NAMALWA (cell line): ENCODE measurements around the gene FBXO9.
A peak's percentile ranks its signal among the peaks of the same experiment; 100 is the strongest.
"Not testable (repeated sequence)": the region's sequence is repeated elsewhere in the genome, so short reads cannot be mapped to it uniquely, and the experiment has no call there.

Experiments
- DNase-seq: peaks from one replicate; pipeline ENCODE4 v3.0.0-alpha.2; 2015; ENCODE audit warnings: low spot score

The FBXO9 gene

DNA sequence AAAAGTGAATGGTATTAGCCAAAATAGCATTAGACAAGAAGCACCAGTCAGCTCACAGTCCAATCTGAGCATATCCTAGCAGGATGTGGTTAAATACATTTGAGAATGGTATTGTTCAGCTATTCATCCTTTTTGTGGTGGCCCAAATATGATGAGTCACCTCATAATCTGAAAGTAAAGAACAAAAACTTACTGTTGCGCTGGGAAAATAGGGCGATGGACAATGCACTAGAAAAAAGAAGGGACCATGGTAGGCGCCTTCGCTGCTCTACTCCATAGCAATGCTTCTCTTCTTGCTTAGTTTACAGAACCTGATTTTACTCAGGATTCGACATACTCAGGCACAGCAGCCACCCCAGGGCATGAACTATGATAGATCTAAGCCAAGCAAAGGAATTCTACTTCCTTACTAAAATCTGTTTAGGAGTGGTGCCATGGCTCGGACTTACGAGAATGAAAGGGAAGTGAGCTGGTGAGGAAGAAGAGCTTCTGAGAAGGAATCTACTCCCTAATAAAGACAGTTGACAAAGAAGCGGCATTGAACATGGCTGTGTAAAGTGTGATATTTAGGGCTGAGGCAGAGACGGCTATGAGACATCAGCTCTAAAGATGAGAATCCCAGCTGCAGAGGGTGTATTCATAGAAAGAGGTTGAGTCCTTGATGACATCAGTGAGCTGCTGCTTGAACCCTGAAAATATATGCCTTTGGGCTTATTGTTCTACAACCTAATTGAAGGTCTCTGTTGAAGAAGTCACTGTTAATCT is 16.6 kb upstream of the FBXO9 start:
- no peak for DNase-seq

DNA sequence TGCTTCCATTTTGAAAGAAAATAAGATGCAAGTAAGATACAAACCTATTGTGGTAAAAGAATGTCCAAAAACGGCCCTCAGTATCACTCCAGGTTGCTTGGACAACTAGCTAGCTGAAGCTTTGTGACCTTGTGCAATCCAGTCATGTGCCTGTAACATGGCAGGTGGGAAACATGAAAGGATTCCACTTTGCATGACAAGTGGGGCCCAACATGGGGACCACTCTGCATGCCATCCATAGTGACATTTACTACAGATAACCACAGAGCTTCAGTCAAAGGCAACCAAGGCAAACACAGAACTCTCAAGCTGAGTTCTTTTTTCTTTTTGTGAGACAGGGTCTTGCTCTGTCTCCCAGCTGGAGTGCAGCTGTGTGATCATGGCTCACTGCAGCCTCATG is 15.8 kb upstream of the FBXO9 start:
- no peak for DNase-seq

- not testable (repeated sequence) for DNase-seq
These were observed 13.1 kb upstream of the FBXO9 start for GRCh38 chr6:53052152-53052551.

DNA sequence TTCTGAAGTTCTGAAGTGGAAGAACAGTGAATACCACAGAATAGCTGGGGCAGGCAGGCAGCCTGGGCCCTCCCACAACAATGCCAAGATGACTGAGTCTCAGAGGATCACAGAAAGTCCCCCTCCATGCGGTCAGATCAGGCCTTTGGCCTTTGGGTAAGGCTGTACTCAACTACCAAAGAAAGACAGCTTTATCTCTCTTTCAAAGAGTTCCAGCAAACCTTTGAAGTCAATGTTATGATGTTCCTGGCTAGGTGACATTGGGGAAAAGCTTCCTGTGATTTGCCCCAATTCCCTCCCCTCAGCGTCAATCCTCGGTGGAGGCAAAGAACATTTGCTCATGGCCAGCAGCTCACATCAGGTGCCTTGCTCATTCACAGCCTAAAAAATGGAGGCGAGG is 10.7 kb upstream of the FBXO9 start:
- no peak for DNase-seq

DNA sequence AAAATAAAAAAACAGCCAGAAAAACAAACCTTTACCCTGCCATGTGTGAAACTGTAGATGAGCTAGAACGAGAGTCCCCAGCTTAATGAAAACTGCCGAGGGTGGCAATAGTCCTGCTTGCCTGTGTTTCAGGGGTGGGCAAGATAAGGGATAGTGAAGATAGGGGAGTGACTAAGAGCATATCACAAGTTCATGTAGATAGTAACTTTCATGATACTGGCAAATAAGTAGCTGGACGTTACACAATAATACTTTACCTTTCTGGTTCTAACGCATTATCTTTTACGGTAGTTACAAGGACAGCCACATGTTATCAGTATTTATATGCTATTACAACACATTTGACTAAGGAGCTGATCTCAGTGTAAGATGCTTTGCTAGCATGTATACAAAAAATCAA is 9.3 kb upstream of the FBXO9 start:
- DNase-seq: no peak

- DNase-seq: no peak
These were observed 8.9 kb upstream of the FBXO9 start for GRCh38 chr6:53056273-53056672.

DNA sequence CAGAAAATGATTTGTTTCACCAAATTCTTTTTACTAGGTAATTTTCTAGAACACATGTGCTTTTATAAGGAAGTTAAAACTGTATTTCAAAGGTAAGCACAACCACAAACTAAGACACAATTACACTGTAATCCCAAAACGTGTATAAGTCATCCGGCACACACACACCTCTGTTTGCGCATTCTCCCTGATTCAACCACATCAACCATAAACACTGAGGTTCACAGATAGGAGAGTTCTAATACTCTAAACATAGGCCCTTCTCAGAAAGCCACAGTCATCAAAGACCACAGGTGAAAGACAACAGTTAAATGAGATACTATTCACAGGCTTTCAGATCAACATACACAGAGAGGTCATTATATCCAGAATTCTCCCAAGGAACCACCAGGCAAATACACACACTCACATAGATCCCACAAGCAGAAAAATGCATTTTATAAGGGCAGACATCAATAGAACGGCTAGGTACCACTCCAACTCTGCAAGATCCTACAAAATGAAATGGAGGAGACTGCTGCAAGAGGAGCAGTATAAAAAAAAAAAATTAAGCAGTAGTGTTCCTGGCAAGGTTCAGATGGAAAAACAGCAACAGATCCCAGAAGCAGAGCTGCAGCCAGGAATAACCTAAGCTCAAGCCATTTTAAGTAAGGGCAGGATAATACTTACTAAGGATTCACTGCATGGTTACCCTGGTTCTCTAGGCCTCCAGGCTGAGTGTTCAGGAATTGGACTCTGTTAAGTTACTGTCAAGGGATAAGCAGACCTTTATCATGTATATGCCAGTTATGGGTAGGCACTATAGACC is 6.6 kb upstream of the FBXO9 start:
- DNase-seq: no peak

DNA sequence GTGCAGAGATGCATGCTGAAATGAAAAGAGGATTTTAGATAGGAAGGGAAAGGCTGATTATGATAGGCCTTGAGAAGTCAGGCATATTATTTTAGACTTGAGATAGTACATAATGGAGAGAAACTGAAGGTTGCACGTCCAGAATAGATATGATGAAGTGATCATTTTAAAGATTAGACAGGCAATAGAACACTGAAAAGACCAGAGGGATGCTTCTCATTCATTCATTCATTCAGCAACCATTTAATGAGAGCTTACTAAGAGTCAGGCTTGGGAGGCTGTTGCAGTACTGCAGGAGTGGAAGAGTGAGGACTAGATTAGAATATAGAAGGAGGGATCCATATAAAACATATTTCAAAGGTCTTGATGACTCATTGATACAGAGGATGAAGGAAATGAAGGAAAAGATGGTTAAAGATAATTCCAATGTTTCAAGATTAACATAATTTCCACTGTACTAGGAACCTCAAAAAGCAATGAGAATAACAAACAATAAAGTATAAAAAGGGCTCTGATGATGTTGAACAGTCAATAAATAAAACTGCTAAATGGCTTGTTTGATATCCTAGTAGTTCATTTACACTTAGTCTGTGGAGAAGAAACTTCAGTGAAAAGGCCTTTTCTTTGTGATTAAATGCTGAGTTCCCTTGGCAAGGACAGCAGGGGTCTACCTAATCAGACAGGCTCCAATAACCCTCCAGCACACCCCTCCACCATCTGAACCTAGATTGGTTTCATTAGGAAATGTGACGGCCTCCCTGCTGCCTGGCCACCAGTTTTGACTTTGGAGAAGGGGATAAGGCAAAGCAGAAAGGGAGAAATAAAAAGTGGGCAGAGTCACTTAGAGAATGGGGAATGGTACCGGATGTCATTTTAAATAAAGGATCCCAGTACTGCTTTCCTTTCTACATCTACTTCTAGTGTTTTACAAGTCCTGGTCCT is 5.3 kb upstream of the FBXO9 start:
- no peak for DNase-seq

DNA sequence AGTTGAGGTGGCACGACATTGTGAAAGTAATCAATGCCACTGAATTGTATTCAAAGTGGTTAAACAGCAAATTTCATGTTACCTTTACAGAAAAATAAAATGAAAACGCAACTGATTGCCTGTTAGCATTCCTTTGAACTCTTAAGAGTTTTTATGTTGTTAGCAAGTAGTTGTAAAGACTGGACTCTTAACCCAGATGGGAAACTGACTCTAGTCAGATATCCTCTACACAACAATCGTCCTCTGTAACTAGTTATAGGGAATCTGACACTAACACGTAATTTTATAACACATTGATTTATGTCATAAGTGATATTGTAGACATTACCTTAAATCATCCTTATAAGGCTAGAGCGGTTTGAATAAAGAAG is 3.0 kb upstream of the FBXO9 start:
- DNase-seq: no peak

GRCh38 chr6:53064255-53064654 is 949 bp upstream of the FBXO9 start:
- DNase-seq: not testable (repeated sequence)

DNA sequence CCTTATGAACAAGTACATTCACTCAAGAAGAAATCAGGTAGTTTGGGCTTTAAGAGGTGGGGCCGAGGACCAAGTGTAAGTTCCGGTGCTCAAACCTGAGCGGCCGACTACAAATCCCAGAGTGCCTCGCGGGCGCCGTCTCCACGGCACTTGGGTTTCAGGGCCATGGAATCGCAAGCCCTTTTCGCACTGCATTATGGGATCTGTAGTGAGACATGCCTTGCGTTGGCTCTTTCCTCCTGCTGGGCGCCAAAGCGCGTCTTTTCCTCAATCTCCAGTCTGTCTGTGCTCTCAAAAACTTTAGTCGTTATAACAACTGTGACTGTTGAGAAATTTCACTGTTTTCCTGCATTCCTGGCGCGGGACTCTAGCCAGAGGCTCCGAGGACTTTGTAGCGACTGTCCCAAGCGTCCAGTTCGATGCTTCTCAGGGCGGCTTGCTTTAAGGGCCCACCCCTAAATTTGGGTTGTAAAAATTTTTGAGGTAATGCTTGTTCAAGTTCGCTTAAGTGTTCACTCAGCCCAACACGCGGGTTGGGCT is 408 bp upstream of the FBXO9 start:
- DNase-seq: peak; percentile 98

- DNase-seq: no peak
These were observed 843 bp downstream of the FBXO9 start for GRCh38 chr6:53066077-53066417.

- DNase-seq: no peak
These were observed 1.9 kb downstream of the FBXO9 start for GRCh38 chr6:53066874-53067706.

- DNase-seq: no peak
These were observed 2.7 kb downstream of the FBXO9 start for GRCh38 chr6:53067849-53068361.

GRCh38 chr6:53069427-53069826 is 4.2 kb downstream of the FBXO9 start:
- no peak for DNase-seq

DNA sequence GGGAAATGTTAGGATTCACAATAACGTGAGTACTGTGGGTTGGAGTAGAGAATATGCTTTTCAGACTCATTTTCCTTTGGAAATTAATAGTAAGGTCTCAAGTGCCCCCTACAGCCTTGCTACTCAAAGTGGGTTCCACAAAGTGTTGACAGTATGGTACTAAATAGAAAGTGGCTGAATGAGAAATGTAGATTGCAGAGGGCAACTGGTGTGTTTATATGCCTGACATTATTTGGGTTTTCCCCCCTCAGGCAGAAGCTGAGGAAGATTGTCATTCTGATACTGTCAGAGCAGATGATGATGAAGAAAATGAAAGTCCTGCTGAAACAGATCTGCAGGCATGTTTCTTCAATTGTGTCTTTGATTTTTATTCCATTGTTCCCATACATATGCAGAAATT is 5.6 kb downstream of the FBXO9 start:
- DNase-seq: peak; percentile 11

DNA sequence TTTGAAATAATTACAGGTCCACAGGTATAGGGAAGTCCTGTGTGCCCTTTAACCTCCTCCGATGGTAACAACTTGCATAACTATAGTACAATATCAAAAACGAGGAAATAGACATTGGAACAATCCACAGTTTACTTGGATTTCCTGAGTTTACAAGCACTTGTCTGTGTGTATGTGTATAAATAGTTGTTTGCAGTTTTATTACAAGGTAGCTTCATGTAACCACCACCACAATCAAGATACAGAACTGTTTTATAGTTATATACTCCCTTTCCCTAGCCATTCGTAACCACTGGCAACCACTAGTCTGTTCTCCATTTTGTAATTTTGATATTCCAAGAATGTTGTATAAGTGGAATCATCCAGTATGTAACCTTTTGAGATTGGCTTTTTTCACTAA is 9.1 kb downstream of the FBXO9 start:
- no peak for DNase-seq

DNA sequence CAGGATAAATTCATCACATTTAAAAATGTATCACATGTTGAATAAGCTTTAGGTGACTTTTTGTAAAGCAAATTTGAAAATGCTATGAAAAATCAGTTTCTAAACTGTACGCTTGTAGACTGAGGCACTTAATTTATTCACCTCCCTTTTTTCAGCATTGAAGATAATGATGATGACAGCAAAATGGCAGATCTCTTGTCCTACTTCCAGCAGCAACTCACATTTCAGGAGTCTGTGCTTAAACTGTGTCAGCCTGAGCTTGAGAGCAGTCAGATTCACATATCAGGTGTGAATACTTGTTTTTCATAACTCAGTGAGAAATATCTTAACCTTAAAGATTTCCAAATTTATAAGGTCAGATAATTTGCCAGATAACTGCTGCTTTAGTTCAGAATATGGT is 15.6 kb downstream of the FBXO9 start:
- no peak for DNase-seq

- DNase-seq: no peak
These were observed 21.1 kb downstream of the FBXO9 start for GRCh38 chr6:53086302-53086701.

GRCh38 chr6:53089948-53090347 is 24.7 kb downstream of the FBXO9 start:
- DNase-seq: no peak

- no peak for DNase-seq
These were observed 25.4 kb downstream of the FBXO9 start for GRCh38 chr6:53090576-53090975.
